Forelimb muscle (tissue), 1 donor: ENCODE measurements around the gene RGL1. TPM values are rescaled to one million over a fixed set of nuclear protein-coding genes. Genes with fewer than 3 reads are reported as not detected.
"Not testable (repeated sequence)": the region's sequence is repeated elsewhere in the genome, so short reads cannot be mapped to it uniquely, and the experiment has no call there.

Experiments used
- DNase-seq: peaks from one replicate; pipeline ENCODE4 v3.0.0-alpha.2; 2013; ENCODE audit warnings: low read depth
- polyA plus RNA-seq: library from polyadenylated mRNA; unstranded; fragments of 120-200 nt; gene quantifications from one replicate; pipeline ENCODE4 v1.2.1, GENCODE V29; 2013; ENCODE audit not compliant: insufficient read length

The RGL1 gene
- polyA plus RNA-seq, 1 donor, result 19.4 TPM

GRCh38 chr1:183785921-183786320 is 19.0 kb upstream of the RGL1 start:
- not testable (repeated sequence) for DNase-seq

DNA sequence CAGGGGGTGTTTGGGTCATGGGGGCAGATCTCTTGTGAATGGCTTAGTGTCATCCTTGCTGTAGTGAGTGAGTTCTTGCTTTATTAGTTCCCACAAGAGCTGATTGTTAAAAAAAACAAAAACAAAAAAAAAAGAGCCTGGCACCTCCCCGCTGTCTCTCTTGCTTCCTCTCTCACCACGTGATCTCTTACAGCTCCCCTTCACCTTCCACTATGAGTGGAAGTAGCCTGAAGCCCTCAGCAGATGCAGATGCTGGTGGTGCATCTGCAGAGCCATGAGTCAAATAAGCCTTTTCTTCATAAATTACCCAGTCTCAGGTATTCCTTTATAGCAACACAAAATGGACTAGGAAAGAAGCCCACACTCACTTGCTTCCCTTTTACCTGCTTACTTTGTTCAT is 17.2 kb upstream of the RGL1 start:
- DNase-seq, result no peak

DNA sequence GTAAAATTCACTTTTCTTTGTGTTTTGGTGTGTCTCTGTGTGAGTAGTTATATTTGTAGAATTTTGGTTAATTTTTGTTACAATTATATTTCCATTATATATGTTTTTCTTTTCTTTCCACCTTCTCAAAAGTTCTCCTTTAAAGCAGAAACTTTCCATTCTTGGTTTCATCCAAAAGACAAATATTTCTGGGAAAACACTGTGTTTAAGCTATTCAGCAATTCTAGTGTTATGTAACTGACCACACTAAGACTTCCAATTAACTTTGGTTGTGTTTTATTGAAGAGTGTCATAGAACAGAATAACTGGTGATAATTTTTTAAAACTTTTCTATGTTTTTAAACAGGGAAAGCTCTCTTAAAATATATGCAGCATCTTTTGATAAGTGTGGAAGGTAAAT is 13.6 kb upstream of the RGL1 start:
- no peak for DNase-seq

- no peak for DNase-seq
These were observed 12.6 kb upstream of the RGL1 start for GRCh38 chr1:183792300-183792699.

- no peak for DNase-seq
These were observed 10.8 kb upstream of the RGL1 start for GRCh38 chr1:183794088-183794487.

DNA sequence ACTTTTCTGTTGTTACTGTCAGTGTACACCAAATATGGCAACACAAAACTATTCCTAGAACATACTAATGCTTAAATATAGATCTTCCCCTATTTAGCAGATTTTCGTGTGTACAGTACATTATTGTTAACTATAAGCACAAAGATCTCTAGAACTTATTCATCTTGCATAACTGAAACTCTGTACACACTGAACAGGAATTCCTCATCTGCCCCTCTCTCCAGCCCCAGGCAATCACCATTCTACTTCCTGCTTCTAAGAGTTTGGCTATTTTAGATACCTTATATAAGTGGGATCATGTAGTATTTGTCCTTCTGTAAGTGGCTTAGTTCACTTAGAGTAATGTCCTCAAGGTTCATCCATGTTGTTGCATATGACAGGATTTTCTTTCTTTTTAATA is 4.5 kb upstream of the RGL1 start:
- DNase-seq, result no peak

- DNase-seq, result no peak
These were observed 3.3 kb upstream of the RGL1 start for GRCh38 chr1:183801649-183802048.

DNA sequence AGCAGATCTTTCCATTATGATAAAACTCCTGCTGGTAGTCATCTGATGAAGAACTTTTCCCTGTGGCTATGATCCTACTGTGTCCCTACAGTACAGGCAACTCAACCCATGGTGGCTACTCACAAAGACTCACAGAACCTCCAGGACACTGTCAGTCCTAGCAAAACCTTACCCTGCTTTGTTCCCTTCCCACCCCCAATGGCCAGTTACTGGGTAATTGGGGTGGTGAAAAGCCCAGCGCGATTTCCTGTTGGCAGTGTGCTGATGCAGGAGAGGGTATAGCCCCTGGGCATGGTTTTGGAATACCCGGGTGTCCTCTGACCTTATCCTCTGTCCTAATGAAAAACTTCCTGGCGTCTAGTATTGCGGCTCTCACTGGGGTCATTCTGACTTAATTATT is 533 bp upstream of the RGL1 start:
- DNase-seq, result no peak

DNA sequence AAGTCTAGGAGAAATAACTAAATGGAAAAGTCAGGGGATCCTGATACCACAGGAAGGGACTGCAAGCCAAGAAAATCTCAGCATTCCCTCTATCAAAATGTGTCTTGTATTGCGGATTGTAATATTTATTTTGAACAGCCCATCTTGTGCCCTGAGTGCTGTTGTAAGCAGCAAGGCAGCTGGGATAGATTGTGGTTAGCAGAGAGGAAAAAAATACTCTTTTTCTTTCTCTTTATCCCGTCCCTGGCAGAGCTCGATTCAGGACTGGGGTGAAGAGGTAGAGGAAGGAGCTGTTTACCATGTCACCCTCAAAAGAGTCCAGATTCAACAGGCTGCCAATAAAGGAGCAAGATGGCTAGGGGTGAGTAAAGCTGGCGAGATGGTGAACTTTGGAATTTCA is 1.2 kb downstream of the RGL1 start:
- no peak for DNase-seq

- no peak for DNase-seq
These were observed 1.8 kb downstream of the RGL1 start for GRCh38 chr1:183806675-183807074.

GRCh38 chr1:183807549-183808168 is 2.7 kb downstream of the RGL1 start:
- DNase-seq, result no peak

- DNase-seq, result no peak
These were observed 3.5 kb downstream of the RGL1 start for GRCh38 chr1:183808296-183809027.

DNA sequence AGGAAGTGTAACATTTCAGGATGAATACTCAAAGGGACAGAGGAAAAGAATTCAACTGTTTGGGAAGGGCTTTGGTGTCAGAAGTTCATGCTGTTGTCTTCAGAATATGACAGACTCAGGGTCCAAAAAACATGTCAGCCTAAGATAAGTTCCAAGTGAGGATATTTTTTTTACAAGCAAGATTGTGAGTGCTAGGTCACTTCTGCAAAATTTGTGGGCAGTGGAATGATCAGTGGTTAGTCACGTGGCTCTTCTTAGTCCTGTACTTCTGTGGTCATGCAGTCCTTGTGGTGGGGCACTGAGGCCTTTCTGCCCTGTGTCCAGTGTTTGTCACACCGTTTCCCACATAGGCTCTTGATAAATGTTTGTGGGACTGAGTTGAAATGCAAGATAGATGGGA is 5.2 kb downstream of the RGL1 start:
- no peak for DNase-seq

DNA sequence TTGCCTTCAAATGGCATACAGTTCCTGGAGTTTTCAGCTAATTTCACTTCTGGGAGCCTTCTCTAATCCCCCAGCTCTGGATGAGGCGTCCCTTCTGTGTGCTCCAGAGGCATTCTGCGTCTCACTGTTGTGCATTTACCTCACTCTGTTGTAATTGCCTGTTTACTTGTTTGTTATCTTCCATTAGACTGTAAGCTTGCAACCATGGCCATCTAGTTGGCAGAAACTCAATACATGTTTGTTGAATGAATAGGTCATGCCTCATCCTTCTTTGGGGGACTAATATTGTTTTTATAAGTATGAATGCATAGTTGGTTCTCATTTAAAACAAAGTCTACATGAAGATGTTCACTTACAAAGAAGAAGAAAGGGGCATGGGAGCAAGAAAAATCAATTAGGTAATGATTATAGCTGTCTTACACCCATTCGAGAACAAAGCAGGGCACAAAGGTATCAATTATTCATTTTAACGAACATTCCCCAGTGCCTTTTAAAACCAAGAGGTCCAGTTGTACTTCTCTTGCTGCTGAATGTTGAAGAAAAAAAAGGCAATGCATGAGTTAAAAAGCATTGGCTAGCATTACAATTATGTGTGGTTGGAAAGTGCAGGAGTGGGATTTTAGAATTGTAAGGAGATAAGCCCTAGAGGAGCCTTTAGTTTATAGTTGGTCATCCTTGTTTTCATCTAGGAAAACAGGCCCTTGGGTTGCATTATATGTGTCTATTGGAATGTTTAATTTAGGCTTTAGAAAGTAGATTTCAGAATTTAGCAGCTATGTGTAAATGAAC is 6.0 kb downstream of the RGL1 start:
- DNase-seq, result no peak

- DNase-seq, result no peak
These were observed 7.2 kb downstream of the RGL1 start for GRCh38 chr1:183812128-183812527.

GRCh38 chr1:183812686-183813569 is 8.0 kb downstream of the RGL1 start:
- DNase-seq, result no peak

DNA sequence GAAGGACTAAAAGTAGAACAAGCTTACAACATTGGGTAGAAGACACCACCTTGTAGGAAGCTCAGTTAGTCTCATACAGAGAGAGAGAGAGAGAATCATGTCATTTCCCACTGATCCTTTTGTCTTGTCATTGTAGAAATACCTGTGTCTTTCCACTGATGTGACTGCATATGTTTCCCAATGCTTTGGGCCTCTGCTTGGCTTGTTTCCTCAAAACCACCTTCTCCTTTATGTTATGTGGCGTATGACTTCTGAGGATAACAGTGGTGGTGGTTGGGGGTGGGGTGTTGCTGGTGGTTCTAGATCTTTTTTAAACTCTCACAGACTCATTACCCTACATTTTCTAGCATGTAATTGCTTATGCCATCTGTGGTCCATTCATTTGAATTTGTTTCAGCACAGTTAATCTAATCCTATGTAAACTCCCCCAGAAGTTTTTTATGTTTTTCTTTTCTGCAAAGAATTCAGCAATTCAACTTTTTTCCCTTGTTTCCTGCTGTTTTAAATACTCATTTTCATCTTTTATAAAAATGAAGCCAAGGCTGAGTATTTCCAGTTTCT is 9.3 kb downstream of the RGL1 start:
- no peak for DNase-seq

DNA sequence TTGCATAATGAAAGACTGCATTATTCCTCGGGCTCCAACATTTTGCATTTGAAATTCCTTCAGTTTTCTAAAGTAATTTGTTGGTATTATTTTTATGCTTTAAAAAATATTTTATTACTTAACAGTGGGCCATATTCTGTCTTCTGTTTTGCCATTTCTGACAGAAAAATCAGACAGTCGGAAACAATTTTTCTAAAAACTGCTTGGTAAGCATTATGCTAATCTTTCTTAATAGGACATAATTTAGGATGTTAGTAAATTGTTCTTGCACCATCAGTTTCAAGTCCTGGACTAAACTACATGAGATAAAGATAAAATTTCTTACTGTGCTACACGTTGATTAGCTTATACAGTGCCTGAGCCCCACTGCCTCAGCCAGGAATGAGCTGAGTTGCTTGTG is 11.2 kb downstream of the RGL1 start:
- DNase-seq, result no peak

DNA sequence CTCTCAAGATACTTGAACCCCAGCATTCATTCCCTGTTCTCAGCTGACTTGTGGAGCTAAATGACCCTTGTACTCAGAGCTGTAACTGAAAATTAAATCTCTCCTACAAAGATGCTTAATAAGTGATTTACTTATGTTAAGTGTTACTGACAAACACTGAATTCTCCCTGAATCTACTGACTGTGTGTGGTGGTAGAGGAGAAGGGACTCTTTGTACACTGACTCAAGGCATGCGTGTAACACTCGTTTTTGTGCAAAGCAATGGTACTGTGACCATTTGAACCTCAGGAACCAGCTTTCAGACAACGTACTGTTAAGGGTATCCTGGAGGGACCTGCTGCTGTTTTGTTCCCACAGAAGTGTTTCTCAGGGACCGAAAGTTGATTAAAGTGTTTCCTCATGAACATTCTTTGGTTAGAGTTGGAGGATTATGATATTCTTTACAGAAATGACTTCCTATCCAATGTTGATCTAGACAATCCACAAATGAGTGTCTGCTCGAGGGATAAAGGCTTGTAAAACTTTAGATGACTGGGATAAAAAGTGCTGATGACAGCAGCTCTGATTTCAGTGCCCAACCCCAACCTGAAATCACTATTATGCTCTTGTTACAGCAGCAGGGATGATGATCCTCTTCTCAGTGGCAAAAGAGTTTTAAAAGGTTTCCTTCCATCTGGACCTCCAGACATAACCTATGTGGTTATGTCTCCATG is 12.8 kb downstream of the RGL1 start:
- no peak for DNase-seq

- no peak for DNase-seq
These were observed 14.1 kb downstream of the RGL1 start for GRCh38 chr1:183819059-183819458.
